NT2/D1 (cell line): ENCODE results near the gene CCL2.

Source experiments
- SUZ12 ChIP-seq: IDR thresholded peaks from 2 replicates; pipeline ENCODE4 v1.6.1; 2011; ENCODE audit not compliant: insufficient read length, insufficient read depth; ENCODE audit errors: extremely low read depth
- YY1 ChIP-seq: IDR thresholded peaks from 2 replicates; pipeline ENCODE4 v1.6.1; 2011; ENCODE audit not compliant: insufficient read length, insufficient read depth
- ZNF274 ChIP-seq: IDR thresholded peaks from 2 replicates; pipeline ENCODE4 v1.6.1; 2011; ENCODE audit warnings: mild to moderate bottlenecking, low read depth, low read length

- TF ChIP-seq SUZ12 (no peak), YY1 (no peak), ZNF274 (no peak)
Measured at GRCh38 chr17:34246881-34247280, 8.2 kb upstream of the CCL2 start.
